ENCODE results near the gene LMO2.

Gene LMO2

GRCh38 chr11:33906484-33907186, 14.8 kb upstream of the LMO2 start:
- TF ChIP-seq CTCF (IDR thresholded peaks at IDR 0.05) (no peak), ZFX (IDR thresholded peaks at IDR 0.05; ENCODE audit: borderline replicate concordance) (no peak)
- H3K27ac ChIP-seq, result no peak overlapping the region

GRCh38 chr11:33904102-33904501, 12.2 kb upstream of the LMO2 start:
- H3K27ac ChIP-seq, result no peak overlapping the region
- no peak for TF ChIP-seq ZFX (IDR thresholded peaks at IDR 0.05; ENCODE audit: borderline replicate concordance)
- TF ChIP-seq CTCF (IDR thresholded peaks at IDR 0.05), result no peak

- TF ChIP-seq ZFX (IDR thresholded peaks at IDR 0.05; ENCODE audit: borderline replicate concordance) (no peak), CTCF (IDR thresholded peaks at IDR 0.05) (no peak)
- H3K27ac ChIP-seq, result no peak overlapping the region
Measured at GRCh38 chr11:33900159-33900840, 8.4 kb upstream of the LMO2 start.

GRCh38 chr11:33899400-33900037, 7.6 kb upstream of the LMO2 start:
- H3K27ac ChIP-seq, result no peak overlapping the region
- TF ChIP-seq CTCF (IDR thresholded peaks at IDR 0.05) (no peak), ZFX (IDR thresholded peaks at IDR 0.05; ENCODE audit: borderline replicate concordance) (no peak)

- TF ChIP-seq ZFX (IDR thresholded peaks at IDR 0.05; ENCODE audit: borderline replicate concordance), result no peak
- no peak for TF ChIP-seq CTCF (IDR thresholded peaks at IDR 0.05)
- H3K27ac ChIP-seq, result no peak overlapping the region
Measured at GRCh38 chr11:33898957-33899356, 7.1 kb upstream of the LMO2 start.

- no peak overlapping the region for H3K27ac ChIP-seq
Measured at GRCh38 chr11:33897761-33898375, 6.0 kb upstream of the LMO2 start.

More at GRCh38 chr11:33897761-33898375, 6.0 kb upstream of the LMO2 start:
- no peak for TF ChIP-seq ZFX (IDR thresholded peaks at IDR 0.05; ENCODE audit: borderline replicate concordance)
- TF ChIP-seq CTCF (IDR thresholded peaks at IDR 0.05), result no peak

Measured in 22Rv1 (cell line).